Activated naive CD4-positive, alpha-beta T cell treated with anti-CD3 and anti-CD28 coated beads, Interleukin-2, amount 50 U/mL, for 16 hours (primary cell): ENCODE results near the gene CFAP210.
"Not testable (repeated sequence)": the region's sequence is repeated elsewhere in the genome, so short reads cannot be mapped to it uniquely, and the experiment has no call there.

ENCODE experiments used
- DNase-seq: peaks from one replicate; pipeline ENCODE4 v3.0.0-alpha.2; 2020

CFAP210 gene

DNA sequence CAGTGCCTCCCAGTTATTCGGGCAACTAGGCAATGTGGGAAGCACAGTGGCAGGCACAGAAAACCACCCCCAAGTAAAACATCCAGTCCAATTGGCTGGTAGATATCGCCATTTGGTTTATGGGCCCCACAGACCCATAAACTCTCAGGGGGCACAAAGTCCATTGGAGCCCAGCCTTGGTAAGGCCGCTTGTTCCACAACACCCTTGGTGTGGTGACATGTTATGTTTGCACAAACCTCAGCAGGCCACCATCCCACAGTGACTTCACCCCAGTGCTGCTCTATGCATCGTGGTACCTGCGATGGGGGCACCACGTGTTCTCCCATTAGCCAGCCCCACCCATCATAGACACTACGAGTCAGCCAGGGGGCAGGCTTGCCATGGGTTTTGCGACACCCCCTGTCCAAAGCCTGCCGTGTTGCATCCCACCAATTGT, 18.6 kb upstream of the CFAP210 start:
- DNase-seq: no peak

DNA sequence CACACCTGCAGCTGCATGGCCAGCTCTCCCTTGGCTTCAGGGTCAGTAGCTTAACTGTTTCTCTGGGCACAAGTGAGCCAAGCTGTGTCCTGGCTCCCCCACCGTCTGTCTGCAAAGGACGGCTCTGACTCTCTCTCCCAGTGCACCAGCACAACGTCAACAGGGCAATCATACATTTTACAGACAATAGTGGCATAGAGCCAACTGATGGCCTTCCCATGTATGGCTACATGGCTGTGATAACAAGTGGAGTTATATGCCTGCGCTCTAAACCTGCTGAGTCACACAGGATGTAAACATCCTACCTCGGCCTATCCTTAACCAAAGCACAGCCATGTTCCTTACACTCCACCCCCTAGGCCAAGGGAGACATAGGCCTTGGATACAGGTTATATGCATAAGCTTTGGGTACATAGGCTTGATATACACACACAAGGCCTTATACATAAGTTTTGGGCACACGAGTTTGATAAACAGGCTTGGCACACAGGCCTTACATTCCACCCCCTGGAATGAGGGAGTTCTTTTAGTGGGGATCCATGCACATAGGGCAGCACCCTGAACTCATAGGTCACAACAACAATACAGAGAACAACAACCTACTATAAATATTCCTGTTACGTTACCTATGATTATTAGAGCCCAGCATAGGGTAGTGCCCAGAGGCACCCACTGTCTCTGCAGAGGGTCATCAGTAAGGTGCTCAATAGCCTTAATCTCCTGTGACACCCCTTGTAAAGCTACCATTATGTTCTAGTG, 17.7 kb upstream of the CFAP210 start:
- DNase-seq: no peak

DNA sequence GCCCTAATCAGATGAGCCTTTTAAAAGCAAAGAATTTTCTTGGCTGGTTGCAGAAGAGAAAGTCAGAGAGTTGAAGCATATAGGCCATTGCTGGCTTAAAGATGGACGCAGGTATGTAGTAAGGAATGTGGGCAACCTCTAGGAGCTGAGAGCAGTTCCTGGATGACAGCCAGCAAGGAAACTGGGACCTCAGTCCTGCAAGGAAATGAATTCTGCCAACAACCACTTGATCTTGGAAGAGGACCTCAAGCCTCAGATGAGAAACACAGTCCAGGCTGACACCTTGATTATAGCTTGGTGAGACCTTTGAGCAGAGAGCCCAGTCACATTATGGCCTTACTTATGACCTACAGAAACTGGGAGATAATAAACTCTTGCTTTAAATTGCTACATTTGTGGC, 15.8 kb upstream of the CFAP210 start:
- no peak for DNase-seq

DNA sequence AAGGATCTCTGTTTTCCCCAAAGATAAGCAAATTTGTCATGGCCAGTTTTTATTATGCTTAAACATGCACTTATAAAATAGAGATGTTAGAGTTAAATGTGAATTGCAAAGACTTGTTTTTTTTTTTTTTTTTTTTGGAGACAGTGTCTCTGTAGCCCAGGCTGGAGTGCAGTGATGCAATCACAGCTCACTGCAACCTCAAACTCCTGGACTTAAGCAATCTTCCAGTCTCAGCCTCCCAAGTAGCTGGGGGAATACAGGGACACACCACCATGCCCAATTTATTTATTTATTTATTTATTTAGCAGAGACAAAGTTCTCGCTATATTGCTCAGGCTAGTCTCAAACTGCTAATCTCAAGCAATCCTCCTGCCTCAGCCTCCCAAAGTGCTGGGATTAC, 15.1 kb upstream of the CFAP210 start:
- DNase-seq: no peak

DNA sequence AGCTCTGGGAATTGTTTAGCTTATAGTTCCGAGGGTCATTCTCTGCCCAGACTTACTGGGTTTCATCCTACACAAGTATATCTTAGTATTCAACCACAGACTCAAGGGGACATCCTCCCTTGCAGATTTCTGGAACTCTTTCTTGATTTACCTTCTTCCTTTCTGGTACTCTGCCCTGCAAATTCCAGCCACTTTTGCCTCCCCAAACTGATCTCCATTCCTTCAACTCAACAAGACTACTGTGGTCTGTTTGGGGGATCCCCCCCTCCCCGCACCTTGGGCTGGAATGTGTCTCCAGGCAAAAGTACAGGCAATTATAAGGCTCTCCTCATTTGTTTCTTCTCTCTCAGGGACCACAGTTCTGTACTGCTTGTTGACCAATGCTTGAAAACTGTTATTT, 13.4 kb upstream of the CFAP210 start:
- DNase-seq: no peak

DNA sequence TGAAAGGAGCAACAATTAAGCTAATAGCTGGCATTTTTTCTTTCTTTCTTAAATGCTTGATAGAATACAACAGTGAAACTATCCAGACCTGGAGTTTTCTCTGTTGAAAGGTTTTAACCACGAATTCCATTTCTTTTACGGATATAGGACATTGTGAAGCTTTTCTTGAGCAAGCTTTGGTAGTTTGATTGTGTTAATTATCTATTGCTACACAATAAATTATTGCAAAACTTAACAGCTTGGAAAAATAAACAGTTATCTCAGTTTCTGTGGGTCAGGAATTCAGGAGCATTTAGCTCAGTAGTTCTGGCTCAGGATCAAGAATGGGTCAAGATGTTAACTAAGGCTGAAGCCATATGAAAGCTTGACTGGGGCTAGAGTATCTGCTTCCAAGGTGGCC, 11.7 kb upstream of the CFAP210 start:
- no peak for DNase-seq

DNA sequence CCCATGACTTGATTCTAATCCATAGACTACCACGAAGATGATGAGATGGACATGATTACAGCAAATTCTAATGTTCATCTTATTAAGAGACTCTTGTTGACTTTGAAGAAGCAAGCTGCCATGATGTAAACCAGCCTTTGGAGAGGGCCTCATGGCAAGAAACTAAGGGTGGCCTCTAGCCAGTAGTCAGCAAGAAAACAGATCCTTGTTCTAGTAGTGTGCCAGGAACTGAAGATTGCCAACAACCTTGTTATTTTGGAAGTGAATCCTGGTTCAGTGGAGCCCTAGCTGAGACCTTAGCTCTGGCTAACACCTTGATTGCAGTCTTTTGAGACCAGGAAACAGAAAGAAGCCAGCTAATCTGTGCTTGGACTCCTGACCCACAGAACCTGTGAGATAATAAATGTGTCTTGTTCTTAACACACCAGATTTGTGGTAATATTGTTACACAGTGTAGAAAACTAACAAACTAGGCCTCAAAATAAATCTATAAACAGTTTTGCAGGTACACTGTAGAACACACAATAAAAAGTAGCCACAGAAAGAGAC, 10.0 kb upstream of the CFAP210 start:
- DNase-seq: no peak

DNA sequence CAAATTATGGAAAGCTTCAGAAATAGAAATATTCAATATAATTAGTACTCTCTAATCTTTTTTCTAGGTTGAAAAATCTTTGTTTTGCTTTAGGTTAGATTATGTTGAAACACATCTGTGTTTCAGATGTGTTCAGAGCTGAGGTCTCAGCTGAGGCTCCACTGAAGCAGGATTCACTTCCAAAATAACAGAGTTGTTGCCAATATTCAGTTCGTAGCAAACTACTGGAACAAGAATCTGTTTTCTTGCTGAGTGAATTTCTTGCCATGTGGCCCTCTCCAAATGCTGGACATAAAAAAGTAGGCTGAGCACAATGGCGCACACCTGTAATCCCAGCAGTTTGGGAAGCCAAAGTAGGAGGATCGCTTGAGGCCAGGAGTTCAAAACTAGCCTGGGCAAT, 8.8 kb upstream of the CFAP210 start:
- no peak for DNase-seq

DNA sequence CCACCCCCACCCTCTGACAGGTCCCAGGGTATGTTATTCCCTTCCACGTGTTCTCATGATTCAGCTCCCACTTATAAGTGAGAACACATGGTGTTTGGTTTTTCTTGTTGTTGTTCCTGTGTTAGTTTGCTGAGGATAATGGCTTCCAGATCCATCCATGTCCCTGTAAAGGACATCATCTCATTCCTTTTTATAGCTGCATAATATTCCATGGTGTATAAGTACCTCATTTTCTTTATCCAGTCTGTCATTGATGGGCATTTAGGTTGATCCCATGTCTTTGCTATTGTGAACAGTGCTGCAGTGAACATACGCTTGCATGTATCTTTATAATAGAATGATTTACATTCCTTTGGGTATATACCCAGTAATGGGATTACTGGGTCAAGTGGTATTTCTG, 5.0 kb upstream of the CFAP210 start:
- DNase-seq: not testable (repeated sequence)

DNA sequence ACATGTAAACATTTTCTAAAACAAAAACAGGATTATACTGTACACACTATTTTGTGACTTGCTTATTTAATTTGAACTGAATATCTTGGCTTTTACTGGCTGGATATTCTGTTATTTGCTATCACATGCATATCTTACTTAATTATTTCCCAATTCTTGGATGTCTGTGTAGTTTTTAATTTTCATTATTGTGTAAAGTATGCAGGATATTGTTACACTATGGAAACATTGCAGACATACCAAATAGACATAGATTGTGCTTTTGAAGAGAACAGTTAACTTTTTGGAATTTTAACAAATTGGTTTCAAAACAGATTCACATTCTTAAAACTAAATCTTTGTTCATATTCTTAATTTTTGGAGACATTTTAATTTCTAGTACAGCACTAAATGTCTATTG, 2.2 kb upstream of the CFAP210 start:
- no peak for DNase-seq

DNA sequence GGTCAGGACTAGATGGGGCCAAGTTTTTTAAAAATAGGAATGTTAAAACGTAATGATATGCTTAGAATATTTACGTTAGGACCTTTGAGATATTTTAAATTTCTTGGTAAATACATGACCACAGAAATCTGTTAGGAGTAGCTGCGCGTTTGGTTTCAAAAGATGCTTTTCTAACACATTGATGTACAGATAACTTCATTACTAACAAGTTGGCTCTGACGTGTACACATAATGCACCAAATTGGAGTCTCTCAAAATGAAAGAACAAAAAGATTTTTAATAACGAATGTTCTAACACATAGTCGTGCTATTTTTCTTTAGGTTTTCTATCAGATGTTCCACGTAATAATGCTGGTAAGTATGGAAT, 672 bp upstream of the CFAP210 start:
- DNase-seq: no peak

DNA sequence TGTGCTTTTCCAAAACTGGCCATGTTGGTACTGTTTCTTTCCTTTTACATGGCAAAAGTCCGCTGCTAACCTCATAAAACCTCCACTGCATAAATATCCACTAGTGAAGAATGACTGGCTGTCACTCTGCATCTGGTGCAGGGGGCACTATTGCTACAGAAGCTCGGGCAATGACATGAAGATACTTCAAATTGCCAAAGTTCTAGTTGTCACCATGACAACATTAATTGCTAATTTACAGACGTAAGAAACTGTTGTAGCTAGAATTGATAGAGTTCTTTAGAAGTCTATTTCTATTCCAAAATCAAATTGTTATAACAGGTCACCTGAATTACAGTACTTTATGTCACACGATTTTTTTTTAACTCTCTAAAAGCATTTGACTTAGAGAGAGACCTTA, 845 bp downstream of the CFAP210 start:
- no peak for DNase-seq

DNA sequence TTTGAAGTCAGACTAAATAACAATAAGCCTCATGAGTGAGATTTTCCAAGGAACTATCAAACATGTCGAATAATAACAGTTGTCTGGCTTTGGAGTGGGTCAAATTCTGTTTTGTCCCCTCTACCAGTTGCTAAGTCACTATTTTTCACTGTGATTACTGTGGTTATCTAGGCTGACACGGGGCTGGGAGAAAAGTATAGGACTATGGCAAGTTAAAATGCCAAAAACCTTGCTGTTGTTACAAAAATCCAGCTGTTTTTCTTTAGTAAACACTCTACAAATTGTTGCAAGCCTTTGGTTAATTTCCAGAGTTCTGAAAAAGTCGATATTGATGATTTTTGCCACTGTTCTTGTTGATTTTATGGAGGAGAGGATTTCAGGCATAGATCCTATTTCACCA, 1.5 kb downstream of the CFAP210 start:
- no peak for DNase-seq

DNA sequence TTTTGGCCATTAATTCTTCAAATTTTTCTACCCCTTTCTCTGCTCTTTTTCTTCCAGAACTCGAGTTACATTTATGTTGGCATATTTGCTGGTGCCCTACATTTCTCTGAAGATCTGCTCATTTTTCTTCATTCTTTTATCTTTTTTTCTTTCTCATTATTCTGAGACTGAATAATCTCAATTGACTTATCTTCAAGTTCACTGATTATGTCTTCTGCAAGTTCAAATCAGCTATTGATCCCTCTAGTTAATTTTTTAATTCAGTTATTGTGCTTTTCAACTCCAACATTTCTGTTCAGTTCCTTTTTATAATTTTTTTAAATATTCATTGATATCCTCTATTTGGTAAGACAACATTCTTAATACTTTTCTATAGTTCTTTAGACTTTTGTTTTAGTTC, 3.2 kb downstream of the CFAP210 start:
- no peak for DNase-seq

DNA sequence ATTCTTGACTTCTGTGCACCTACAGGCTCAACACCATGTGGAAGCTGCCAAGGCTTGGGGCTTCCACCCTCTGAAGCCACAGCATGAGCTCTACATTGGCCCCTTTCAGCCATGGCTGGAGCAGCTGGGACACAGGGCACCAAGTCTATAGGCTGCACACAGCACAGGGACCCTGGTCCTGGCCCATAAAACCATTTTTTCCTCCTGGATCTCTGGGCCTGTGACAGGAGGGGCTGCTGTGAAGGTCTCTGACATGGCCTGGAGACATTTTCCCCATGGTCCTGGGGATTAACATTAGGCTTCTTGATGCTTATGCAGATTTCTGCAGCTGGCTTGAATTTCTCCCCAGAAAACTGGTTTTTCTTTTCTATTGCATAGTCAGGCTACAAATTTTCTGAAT, 6.3 kb downstream of the CFAP210 start:
- DNase-seq: not testable (repeated sequence)

DNA sequence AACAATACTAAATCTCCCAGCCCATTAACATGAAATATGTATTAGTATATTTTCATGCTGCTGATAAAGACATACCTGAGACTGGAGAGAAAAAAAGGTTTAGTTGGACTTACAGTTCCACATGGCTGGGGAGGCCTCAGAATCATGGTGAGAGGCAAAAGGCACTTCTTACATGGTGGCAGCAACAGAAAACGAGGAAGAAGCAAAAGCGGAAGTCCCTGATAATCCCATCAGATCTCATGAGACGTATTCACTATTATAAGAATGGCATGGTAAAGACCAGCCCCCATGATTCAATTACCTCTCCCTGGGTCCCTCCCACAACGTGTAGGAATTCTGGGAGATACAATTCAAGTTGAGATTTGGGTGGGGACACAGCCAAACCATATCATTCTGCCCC, 7.4 kb downstream of the CFAP210 start:
- DNase-seq: not testable (repeated sequence)

DNA sequence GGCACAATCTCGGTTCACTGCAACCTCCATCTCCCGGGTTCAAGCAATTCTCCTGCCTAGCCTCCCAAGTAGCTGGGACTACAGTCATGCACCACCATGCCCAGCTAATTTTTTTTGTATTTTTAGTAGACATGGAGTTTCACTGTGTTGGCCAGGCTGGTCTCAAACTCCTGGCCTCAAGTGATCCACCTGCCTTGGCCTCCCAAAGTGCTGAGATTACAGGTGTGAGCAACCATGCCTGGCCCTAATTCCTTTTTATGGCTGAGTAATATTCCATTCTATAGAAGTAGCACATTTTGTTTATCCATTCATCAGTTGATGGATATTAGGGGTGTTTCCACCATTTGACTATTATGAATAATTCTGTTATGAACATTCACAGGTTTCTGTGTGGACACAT, 9.5 kb downstream of the CFAP210 start:
- DNase-seq: not testable (repeated sequence)

DNA sequence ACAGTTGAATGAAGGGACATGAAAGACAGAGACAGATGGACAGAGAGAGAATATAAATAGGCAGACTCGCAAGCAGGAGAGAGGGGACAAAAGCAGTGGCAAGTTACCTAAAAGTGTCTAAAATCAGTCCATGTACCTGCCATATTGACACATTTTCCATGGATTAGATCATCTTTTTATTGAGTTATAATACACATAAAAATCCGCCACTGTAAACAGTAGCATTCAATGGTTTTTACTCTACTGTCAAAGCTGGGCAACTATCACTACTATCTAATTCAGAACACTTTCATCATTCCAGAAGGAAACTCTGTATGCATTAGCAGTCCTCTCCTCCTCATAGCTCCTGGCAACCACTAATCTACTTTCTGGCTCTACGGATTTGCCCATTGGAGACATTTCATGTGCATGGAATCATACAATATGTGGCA, 10.1 kb downstream of the CFAP210 start:
- no peak for DNase-seq

DNA sequence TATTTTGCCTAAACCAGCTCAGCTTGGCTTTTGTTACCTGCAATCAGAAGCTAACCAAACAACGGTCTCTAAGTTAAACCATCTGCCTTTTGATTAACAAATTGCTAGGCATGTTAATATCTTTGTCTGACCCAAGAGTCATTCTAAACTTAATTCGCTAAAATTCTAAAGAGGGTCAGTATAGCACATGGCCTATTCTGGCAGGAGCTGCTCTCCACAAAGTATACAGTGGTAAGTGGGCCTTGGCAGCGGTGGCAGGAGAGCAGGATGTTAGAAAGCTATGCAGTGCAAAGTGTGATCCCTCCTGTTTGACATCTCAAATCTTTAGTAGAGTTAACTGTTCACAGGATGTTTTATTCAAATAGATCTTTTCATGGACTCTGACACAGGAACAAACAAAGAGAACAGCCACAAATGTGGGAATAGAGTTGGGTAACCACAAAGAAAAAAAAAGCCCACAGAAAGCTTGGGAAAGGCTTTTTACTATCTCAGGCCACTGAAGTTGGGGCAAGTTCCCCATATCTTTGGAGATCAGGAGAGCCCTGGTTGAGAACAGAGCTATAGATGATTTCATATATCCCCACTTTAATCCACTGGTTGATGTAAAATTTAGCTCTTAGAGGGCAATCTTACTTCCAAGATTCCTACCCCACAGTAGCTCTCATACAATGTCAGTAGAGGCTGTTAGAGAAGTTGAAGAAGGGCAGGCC, 10.6 kb downstream of the CFAP210 start:
- DNase-seq: no peak

DNA sequence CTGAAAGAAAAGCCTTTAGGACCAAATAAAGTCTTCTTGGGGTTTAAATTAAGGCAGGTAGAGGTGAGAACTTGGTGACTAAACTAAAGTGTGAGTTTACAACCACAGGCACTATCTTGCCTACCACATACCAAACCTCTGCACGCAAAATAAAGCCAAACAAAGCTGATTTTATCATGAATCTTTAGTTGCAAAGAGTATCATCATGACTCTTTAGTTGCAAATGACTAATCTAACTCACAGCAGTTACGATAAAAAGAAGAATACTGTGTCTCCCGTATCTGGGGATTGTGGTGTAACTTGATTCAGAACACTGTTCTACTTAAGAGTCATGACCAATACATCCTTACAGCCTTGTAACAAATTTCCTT, 11.2 kb downstream of the CFAP210 start:
- no peak for DNase-seq

DNA sequence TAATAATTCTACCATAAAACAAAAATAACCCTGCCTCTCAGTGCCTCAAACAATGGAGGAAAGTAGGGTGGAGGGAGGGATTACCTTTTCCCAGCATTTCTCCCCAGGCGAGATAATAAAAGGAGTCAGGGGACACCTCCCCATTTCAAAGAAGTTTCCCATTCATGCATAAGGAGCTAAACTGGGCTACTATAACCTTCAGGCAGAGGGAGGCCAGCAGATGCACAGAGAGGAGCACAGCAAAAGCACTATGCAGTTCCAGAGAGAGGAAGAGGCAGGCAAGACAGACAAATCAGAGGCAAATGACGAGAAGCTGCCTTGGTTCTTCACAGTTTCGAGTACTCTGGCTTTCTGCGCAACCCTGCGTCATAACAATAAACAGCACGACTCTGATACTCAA, 17.4 kb downstream of the CFAP210 start:
- DNase-seq: no peak

DNA sequence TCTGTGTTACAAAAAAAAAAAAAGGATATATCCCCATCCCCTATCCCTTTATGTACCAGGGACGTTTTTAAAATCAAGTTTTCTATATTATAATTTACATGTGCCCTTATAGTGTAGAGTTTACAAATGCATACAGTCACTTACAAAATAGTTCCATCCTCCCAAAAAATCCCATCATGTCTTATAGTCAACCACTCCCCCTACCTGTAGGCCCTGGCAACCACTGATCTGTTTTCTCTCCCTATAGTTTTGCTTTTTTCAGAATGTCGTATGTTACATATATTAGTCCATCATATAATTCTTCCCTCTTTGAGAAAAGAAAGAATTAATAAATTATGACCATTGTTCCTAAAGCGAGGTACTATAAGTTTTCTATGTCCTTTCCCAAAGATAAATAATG, 17.8 kb downstream of the CFAP210 start:
- no peak for DNase-seq

DNA sequence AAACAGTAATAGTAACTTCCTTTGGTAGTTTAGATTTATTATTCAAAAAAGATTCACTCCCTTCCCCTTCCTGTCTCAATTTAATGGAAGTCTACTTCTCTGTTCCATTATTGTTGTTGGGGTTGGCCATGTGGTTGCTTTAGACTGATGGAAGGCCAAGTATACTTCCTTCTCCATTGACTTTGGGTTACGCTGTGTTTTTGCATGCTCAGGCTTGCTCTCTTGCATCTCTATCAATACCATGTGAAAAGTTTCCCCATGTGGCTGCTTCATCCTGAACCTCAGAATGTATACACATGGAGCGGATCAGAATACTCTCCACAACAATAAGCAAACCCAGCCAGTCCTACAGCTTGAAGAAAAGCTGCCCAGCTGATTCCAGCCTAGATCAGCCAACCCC, 20.3 kb downstream of the CFAP210 start:
- DNase-seq: no peak

DNA sequence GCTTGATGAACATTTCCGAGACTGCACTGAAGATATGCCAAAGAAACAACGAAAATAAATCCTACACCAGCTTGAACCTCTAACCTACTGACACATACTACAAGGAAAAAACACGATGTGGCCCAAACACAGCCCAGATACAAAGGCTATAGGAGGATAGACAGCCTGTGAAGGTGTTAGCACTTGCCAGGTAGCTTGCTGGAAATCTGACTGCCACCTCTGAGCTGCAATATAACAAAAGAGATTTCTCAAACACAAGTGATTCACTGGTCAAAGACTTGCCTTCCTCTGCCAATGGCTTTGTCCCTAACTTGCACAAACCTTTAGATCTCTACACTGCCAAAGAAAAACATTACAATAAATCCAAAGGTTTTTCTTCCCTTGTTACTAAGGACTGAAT, 21.1 kb downstream of the CFAP210 start:
- DNase-seq: no peak

DNA sequence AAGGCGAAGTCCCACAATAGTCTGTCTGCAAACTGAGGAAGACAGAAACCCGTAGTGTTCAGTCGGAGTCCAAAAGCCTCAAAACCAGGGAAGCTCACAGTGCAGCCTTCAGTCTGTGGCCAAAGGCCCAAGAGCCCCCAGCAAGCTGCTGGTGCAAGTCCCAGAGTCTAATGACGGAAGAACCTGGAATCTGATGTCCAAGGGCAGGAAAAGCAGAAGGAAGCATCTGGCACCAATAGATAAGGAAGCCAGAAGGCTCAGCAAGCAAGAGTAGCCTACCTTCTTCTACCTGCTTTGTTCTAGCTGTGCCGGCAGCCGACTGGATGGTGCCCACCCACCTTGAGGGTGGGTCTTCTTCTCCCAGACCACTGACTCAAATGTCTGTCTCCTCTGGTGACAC, 21.8 kb downstream of the CFAP210 start:
- no peak for DNase-seq
